A172 (cell line): ENCODE results near the gene NOTCH2. TPM values are rescaled to one million over a fixed set of nuclear protein-coding genes. Genes with fewer than 3 reads are reported as not detected.

Source experiments
- DNase-seq: peaks from one replicate; pipeline ENCODE4 v3.0.0-alpha.2; 2015; ENCODE audit warnings: low spot score
- total RNA-seq: library from RNA; depleted of rRNA; stranded (reverse); fragments of >200 nt; shearing (Covaris generic); gene quantifications from 2 replicates; pipeline ENCODE4 v1.2.3, GENCODE V29; 2014

NOTCH2 gene
- total RNA-seq, 1 experiment from 2014 or later, result 58.5 TPM

DNA sequence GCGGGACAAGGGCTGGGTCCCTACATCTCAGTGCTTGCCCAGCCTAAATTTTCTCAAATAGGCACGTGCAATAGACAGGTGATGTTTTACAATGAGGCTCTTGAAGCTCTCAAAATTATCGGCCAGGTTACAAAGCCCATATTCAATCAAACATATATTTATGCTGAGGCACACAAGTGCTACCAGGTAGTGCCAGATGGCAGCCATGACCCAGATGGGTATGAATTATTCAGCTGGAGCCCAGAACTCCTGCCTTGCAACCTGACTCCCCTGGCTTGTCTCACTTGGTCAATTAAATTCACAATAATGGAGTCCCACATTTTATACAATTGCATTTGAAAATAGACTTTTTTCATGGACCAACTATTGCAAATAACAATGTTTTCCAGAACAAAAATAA, 160.8 kb downstream of the NOTCH2 start:
- no peak for DNase-seq

DNA sequence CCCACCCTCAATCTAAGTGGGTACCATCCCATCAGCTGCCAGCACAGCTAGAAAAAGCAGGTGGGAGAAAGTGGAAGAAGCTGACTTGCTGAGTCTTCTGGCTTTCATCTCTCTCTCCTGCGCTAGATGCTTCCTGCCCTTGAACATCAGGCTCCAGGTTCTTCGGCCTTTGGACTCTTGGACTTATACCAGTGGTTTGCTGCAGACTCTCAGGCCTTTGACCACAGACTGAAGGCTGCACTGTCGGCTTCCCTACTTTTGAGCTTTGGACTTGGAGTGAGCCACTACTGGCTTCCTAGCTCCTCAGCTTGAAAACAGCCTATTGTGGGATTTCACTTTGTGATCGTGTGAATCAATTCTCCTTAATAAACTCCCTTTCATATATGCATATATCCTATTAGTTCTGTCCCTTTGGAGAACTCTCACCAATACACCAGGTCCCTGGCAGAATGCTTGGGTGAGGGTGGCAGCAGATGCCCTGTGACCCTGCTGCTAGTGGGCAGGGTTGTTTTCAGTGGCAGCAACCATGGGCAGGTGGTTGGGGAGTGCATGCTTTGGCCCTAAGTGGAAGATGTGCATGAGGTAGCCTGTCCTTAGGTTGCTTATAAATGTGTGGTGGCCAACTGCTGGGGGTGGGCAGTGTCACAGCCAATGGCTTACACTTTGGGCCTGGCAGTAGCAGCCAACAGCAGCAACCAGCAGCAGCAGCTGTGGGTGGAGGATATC, 162.4 kb downstream of the NOTCH2 start:
- no peak for DNase-seq

GRCh38 chr1:119903443-119903835, 166.0 kb downstream of the NOTCH2 start:
- DNase-seq, result no peak

- DNase-seq, result no peak
These were observed 166.6 kb downstream of the NOTCH2 start for GRCh38 chr1:119902775-119903442.

DNA sequence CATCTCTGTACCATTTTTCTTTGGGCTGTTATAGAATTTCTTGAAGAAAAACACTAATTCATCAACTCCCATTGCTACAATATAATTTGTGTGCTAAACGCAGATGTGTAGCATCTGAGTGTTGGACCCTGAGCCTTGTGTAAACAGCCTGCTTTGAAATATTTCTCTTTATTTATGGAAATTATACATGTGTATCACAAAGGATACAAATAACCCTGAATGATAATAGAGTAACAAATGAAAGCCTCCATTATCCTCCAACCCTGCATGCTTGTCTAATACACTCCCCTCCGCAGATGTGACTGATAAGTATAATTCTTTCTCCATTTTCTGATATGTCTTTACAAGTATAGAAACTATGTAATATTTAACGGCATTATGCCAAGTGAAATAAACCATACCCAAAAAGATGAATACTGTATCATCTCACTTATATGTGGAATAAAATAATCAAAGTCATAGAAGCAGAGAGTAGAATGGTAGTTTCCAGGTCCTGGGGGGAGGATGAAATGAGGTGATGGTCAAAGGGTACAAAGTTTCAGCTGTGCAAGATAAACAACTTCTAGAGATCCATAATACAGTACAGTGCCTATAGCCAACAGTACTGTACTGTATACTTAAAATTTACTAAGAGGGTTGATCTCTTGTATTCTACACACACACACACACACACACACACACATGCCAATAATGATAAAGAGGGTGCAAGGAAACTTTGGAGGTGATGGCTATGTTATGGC, 170.3 kb downstream of the NOTCH2 start:
- DNase-seq, result no peak

GRCh38 chr1:119898530-119898929, 170.9 kb downstream of the NOTCH2 start:
- DNase-seq, result no peak

DNA sequence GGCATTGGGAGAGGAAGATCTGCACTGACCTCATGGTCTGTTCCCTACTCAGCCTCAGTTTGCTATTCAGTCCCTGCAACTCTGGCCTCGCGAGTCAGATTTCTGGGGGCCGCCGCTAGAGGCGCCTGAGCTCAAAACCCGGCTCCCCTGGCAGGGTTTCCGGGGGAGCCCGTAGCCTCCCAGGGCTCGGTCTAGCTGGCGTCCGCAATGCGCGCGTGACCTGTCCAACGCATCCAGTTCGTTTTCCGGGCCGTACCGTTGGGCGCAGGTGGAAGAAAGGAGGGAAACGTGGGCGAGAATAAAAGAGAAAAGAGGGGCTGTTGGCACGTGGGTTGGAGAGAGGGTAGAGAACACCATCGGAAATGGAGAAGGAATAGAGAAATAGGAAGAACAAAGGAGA, 173.2 kb downstream of the NOTCH2 start, which contains the start of gene ADAM30:
Gene ADAM30, minus strand, starts transcription at position 213 of the 400 bp plus-strand sequence. Its CDS starts 179 bp downstream, at position 34.
- no peak for DNase-seq

- DNase-seq, result no peak
These were observed 174.4 kb downstream of the NOTCH2 start for GRCh38 chr1:119895102-119895501.

DNA sequence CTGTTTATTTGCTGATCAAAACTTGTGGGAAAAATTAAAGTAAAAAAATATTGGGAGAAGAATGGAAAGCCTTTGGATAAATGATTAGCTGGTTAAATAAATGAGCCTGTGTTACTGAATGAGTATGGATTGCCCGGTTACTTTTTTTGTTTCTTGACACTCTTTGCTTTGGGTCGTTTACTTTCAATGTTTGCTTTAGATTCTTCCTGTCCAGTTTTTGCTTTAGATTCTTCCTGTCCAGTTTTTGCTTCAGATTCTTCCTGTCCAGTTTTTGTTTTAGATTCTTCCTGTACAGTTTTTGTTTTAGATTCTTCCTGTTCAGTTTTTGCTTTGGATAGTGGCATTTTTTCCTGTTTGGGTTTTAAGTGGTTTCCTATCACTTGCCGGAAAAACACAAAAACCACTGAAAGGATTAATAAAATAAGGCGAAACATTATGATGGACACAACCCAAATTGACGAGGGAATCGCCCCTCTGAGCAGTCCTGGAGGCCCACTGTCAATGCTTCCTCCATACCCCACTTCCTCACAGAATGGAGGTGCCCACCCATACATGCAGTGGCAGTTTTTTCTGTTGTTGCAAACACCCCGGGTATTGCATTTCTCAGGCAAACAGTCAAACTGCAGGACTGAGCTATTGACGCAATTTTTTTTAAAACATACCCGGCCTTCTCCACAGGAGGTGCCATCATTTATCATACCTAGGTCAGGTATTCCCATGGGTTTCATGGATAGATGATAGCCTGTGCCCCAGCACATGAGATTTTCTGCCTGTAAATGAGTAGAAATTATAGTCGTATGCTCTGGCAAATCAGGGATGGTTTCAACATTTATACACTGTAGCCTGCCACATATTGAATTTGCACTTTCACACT, 175.4 kb downstream of the NOTCH2 start:
- DNase-seq, result no peak

DNA sequence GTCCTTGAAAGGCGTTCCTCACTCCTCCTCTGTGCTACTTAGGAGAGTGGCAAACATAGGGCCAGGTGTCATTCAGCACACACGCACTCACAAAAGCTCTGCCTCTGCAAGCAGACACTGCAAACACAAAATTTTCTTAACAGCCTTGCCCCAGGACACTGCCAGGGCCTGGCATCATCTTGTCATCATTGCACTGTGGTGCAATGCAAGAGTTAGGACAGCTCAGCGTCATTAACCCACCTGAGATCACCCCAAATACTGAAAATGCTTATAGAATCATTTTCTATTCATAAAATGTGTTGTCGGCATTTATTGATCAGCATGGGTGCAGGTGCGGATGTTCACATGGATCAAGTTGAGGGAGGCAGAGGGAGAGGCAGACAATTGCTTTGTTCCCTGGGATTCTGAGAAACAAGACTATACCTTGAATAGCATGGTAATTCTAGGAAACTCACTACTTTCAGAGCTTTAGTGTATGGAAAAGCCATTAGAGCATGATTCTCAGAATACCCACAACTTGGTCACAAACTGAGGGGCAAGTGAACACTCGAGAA, 176.1 kb downstream of the NOTCH2 start:
- DNase-seq, result no peak

DNA sequence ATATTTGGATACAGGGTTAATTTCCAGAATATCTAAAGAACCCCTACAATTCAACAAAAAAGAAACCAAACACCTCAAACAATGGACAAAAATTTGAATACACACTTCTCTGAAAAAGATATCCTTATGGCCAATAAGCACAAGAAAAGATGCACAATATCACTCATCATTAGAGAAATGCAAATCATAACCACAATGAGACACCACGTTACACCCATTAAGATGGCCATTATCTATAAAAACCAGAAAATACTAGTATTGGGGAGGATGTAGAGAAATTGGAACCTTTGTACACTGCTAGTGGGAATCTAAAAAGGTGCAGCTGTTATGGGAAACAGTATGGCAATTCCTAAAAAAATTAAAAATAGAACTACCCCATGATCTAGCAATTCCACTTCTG, 178.1 kb downstream of the NOTCH2 start:
- DNase-seq, result no peak

DNA sequence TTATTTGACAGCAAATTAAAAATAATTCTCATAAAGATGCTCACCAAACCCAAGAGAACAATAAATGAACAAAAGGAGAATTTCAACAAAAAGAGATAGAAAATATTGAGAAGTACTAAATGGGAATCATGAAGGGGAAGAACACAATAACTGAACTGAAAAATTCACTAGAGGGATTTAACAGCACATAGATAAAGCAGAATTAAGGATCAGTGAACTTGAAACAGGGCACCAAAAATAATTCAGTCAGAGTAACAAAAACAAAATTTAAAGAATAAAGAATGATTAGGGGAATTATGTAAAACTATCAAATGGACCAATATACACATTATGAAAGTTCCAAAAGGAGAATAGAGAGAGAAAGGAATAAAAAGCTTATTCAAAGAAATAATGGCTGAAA, 181.0 kb downstream of the NOTCH2 start:
- DNase-seq, result no peak

DNA sequence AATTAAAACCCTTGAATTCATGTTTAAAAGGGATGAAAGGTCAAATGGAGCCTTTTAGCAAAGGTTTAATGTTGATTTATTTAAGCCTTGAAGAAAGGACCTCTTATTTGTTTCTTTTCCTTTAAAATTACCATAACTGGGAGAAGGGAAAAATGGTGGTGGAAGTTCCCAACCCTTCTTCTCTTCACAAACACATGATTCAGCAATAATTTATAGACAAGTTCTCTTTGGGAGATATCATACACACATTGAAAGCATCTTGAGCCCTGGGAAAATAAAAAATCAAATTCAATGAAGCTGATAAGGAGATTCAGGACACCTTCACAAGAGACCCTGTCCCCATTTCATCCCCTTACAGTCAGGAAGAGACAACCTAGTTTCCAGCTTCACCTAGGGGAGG, 182.0 kb downstream of the NOTCH2 start:
- no peak for DNase-seq

DNA sequence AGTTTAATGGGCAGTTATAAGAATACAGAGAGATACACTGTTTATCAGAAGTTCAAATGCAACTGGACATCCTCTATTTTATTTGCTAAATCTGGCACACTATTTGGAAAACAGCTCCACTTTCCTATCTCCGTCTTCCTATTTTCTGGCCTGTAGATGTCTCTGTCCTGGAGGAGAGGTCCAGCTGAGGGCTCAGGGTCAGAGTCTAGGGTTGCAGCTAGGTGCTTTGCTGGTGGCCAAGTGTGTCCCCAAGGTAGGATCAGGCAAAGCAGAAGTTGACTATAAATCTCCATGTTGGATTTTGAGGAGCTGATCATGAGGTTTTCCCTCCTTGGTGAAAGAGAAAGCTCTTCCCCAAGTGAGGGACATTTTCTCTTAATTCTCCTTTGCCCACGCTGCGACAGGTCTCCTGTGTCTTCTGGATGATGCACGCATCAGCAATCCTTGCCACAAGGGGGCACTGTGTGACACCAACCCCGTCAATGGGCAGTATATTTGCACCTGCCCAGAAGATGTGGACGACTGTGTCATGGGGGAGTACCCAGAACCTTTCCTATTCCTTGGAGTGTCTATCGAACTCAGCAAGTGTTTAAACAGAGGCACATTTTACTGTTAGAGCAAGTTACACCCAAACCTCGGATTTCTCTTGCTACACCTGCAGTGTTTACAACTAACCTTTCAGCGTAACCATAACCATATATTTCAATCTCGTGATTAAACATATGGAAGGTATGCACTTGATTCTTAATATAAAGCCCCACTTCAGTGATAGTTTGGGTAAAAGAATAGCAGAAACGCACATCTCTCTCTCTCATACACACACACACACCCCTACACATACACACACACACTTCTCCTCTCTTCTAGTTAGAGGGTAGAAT, 183.3 kb downstream of the NOTCH2 start:
- DNase-seq, result peak; percentile 50

DNA sequence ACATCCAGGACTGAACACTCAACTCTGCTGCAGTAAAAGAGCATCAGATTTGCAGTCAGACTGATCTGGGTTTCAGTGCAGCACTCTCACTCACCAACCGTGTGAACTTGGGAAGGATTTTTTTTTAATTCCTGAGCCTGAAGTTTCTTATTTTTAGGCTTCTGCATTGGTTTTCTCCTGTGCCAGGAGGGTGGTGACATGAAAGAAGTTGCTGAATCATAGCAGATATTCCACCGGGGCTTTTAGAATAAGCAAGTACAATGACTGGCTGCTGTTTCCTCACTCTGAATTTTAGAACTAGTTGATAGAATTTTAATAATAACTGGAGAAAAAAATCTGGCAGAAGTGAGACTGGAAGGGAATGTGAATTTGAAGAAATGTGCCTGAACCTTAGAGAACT, 184.8 kb downstream of the NOTCH2 start:
- no peak for DNase-seq

- no peak for DNase-seq
These were observed 185.6 kb downstream of the NOTCH2 start for GRCh38 chr1:119883826-119884225.

DNA sequence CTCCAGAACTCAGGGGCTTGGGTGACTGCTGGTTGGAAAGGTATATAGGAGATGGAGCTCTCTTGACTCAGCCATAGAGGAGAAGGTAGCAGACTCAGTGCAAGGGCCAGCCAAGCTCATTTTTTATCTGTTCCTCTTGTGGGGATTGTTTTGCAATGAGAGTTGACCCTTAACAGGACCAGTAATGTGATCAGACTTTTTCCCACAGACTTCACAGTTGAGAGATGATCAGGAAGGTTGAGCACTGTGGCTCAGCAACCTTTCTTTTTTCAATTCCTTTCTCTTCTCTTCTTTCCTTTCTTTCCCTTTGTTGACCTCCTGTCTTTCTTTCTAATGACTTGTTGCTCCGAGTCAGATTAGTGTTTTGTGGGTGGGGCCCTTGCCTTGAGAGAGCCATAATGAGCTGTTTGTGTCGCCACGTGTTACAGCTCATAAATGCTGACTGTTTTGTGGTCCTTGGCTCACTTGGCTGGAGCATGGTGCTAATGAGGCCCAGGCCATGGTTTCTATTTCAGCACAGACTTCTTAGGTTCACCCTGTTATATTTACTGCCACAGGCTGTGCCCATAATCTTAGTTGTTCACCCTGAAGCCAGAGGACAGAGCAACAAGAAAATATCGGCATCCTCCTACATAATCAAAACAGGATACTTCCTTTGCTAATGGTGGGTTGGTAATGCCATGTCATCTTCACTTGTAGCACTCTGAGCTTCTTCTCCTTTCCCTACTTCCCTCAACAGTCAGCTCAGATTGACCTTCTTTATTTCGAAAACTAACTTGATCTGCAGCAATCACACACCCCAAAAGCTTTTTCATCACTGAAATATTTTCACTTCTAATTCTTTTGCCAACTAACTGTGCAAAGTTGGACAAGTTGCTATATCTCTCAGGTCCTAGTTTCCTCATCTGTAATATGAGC, 187.1 kb downstream of the NOTCH2 start:
- DNase-seq, result no peak

DNA sequence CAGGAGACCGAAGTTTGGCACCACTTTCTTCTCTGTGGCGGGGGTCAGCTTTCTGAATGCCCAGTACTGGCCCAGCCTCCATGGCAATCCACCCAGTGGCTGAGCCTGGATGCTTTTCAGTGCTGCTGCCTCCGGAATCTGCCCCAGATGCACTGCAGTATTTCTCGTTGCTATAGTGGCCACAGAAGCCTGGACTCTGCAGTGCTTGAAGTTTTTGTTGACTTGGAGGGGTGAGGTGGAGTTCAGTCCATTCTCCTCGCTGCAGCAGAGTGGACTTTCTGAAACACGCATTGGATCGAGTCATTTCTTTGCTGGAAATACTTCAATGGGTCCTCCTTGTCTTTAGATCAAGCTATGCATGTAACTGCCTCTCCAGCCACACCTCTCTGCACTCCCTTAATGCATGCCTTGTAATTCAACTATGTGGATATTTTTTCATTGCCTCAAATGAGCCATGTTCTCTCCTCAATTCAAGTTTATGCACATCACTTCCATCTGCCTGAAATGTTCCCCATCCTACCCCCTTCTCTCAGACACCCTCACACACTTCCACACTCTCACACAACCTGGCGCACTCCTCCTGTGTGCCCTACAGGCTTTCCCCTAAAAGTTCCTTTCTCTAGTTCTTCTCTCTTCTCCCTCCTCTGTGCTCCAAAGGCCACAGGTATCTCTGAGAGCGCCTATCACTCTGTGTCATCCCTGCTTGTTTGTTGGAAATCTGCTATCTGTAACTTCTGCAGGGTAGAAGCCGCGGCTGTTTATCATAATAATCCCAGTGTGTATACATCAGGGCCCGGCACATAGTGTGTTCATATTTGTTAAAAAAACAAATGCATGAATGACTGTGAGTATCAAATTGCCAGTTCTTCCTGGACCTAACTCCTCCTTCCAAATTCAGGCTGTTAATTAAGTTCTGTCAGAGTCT, 189.7 kb downstream of the NOTCH2 start:
- no peak for DNase-seq
